Karpas-422 (cell line): Measurements from ENCODE around the gene ASB2. TPM values are rescaled to one million over a fixed set of nuclear protein-coding genes. Genes with fewer than 3 reads are reported as not detected.

ENCODE experiments used
- DNase-seq: peaks from one replicate; pipeline ENCODE4 v3.0.0-alpha.2; 2015
- H2AFZ ChIP-seq: fragments of 200-600 bp; sonication (generic); 2 replicates; pipeline ENCODE4 v1.6.1; 2014; ENCODE audit warnings: antibody characterized with exemption, low read length, mixed read lengths
- H3K27ac ChIP-seq: fragments of 200-600 bp; sonication (generic); 2 replicates; pipeline ENCODE4 v1.5.1; 2014; ENCODE audit warnings: mild to moderate bottlenecking, low read length, moderate library complexity
- H3K27me3 ChIP-seq: fragments of 200-600 bp; sonication (generic); 2 replicates; pipeline ENCODE4 v1.6.1; 2014; ENCODE audit warnings: low read length, mixed read lengths
- H3K36me3 ChIP-seq: fragments of 200-600 bp; sonication (generic); 2 replicates; pipeline ENCODE4 v1.6.1; 2014; ENCODE audit warnings: low read length, mixed read lengths; ENCODE audit not compliant: insufficient read depth
- H3K4me1 ChIP-seq: fragments of 200-600 bp; sonication (generic); 2 replicates; pipeline ENCODE4 v1.6.1; 2014; ENCODE audit warnings: mild to moderate bottlenecking, low read length, mixed read lengths
- H3K4me2 ChIP-seq: fragments of 200-600 bp; sonication (generic); 2 replicates; pipeline ENCODE4 v1.6.1; 2014; ENCODE audit warnings: low read length, low read depth, mild to moderate bottlenecking; ENCODE audit not compliant: poor library complexity, severe bottlenecking
- H3K4me3 ChIP-seq: fragments of 200-600 bp; sonication (generic); 2 replicates; pipeline ENCODE4 v1.5.1; 2014; ENCODE audit warnings: mild to moderate bottlenecking, antibody characterized with exemption, low read length, mixed read lengths
- H3K79me2 ChIP-seq: fragments of 200-600 bp; sonication (generic); 2 replicates; pipeline ENCODE4 v1.6.1; 2014; ENCODE audit warnings: mild to moderate bottlenecking, low read length, mixed read lengths
- H3K9ac ChIP-seq: fragments of 200-600 bp; sonication (generic); 2 replicates; pipeline ENCODE4 v1.6.0; 2014; ENCODE audit warnings: low read length
- H3K9me2 ChIP-seq: fragments of 200-600 bp; sonication (generic), shearing (Covaris generic); replicated peaks from 2 replicates; pipeline ENCODE4 v1.6.0; 2014; ENCODE audit warnings: mild to moderate bottlenecking, low read length, moderate library complexity; ENCODE audit not compliant: insufficient read depth
- H3K9me3 ChIP-seq: fragments of 300-700, 200-600 bp; sonication (generic); 2 replicates; pipeline ENCODE4 v1.6.1; 2014; ENCODE audit warnings: low read length, mixed read lengths
- H4K20me1 ChIP-seq: fragments of 200-600 bp; sonication (generic); 2 replicates; pipeline ENCODE4 v1.6.1; 2014; ENCODE audit warnings: mild to moderate bottlenecking, antibody characterized with exemption, low read length, low read depth; ENCODE audit not compliant: insufficient read depth
- total RNA-seq: library from RNA; depleted of rRNA; stranded (reverse); fragments of >200 nt; shearing (Covaris generic); gene quantifications from 2 replicates; pipeline ENCODE4 v1.2.3, GENCODE V29; 2014; ENCODE audit warnings: low replicate concordance

ASB2 gene
- total RNA-seq, 1 experiment from 2014 or later: 2.3 TPM

DNA sequence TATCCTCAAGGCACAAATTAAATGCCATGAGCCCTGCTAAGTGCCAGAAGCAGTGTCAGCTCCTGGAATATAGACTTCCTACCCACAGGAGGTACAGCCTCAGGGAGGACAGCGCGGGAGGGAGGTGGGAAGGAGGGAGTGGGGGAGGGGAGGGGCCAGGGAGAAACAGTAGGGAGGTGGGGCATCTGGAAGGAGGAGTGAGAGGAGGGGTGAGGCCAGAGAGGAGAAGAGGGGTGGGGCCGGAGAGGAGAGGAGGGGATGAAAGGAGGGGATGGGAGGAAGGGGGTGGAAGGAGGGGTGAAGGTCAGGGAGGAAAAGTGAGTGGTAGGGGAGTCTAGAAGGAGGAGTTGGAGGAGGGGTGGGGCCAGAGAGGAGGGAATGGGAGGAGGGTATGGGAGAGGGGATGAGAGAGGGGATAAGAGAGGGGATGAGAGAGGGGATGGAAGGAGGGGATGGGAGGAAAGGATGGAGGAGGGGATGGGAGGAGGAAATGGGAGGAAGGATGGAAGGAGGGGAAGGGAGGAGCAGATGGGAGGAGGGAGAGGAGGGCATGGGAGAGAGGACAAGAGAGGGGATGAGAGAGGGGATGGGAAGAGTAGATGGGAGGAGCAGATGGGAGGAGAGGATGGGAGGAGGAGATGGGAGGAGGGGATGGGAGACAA, 11.6 kb upstream of the ASB2 start:
- Histone ChIP-seq H3K36me3 (no peaks in the 10 kb centered on the region), H3K9me2 (no peaks in the 10 kb centered on the region), H2AFZ (no peak overlapping the region), H3K27ac (no peak overlapping the region), H3K79me2 (no peaks in the 10 kb centered on the region), H3K4me2 (no peak overlapping the region), H3K9ac (no peak overlapping the region), H4K20me1 (peaks cover 7% of the 10 kb centered on the region; the same call in 1 of the 2 replicates), H3K9me3 (no peaks in the 10 kb centered on the region), H3K4me1 (no peaks in the 10 kb centered on the region), H3K4me3 (no peak overlapping the region), H3K27me3 (no peaks in the 10 kb centered on the region)
- DNase-seq: no peak

DNA sequence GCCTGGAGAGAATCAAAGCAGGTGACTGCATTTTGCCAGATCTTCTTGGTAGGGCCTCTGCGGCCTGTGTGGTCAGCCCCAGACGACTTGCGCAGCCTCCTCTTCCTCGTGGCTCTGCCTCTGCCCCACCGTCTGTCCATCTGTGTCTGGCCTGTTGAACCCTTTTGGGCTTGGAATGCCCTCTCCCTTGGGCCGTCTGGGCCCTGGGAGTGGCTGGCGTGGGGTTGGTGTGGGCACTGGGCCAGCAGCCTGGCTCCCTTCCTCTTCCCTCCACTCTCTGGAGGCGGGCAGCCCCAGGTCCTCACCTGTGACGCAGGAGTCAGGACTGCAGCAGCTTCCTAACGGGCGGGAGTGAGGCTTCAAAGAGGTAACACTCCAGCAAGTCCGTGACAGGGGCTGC, 11.0 kb upstream of the ASB2 start:
- H2AFZ ChIP-seq: no peak overlapping the region
- no peak for DNase-seq
- no peaks in the 10 kb centered on the region for H3K4me1 ChIP-seq
- H3K4me2 ChIP-seq: no peak overlapping the region
- no peaks in the 10 kb centered on the region for H3K27me3 ChIP-seq
- no peaks in the 10 kb centered on the region for H3K36me3 ChIP-seq
- H4K20me1 ChIP-seq: peaks cover 7% of the 10 kb centered on the region; the same call in 1 of the 2 replicates
- no peaks in the 10 kb centered on the region for H3K79me2 ChIP-seq
- H3K4me3 ChIP-seq: no peak overlapping the region
- no peak overlapping the region for H3K9ac ChIP-seq
- H3K9me2 ChIP-seq: no peaks in the 10 kb centered on the region
- H3K27ac ChIP-seq: no peak overlapping the region
- no peaks in the 10 kb centered on the region for H3K9me3 ChIP-seq

DNA sequence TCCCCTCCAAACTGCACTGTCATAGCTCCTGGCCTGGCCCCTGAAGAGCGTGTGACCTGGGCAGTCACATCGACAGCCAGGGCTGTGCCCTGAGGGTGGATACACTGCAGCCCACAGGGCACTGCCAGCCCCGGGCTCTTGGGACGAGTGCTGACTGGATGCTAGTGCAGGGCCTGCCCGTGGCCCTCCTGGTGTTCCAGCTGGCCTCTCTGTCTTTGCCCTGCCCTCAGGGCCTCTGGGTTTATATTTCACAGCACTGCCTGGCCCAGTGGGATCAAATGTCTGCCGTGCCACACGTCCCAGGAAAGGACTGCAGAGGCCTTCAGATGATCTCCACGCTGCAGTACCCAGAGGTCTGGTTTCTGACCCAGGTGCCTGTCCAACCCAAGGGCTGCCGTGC, 10.6 kb upstream of the ASB2 start:
- Histone ChIP-seq H2AFZ (no peak overlapping the region), H3K27me3 (no peaks in the 10 kb centered on the region), H3K36me3 (no peaks in the 10 kb centered on the region), H3K9me2 (no peaks in the 10 kb centered on the region), H3K9me3 (no peaks in the 10 kb centered on the region), H3K4me1 (no peaks in the 10 kb centered on the region), H3K27ac (no peak overlapping the region), H3K9ac (no peak overlapping the region), H4K20me1 (peaks cover 7% of the 10 kb centered on the region; the same call in 1 of the 2 replicates), H3K79me2 (no peaks in the 10 kb centered on the region), H3K4me2 (no peak overlapping the region), H3K4me3 (no peak overlapping the region)
- no peak for DNase-seq

DNA sequence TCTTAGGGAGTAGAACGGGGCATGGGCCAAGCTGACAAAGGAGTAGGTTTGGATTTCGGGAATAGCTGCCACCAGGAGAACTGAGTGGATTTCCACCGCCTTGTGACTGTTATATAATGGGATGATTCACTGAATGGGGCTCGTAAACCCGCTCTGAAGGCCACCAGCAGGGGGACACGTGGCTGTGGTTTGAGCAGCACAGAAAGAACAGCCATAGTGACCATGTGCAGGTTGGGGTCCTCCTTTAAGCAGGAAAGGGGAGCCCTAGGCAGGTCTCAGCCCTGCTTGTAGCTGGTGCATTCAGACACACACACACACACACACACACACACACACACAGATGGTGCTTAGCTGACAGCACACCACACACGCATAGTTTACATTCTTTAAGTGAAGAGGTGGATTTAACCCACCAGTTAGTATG, 8.6 kb upstream of the ASB2 start:
- H2AFZ ChIP-seq: no peak overlapping the region
- H3K9me3 ChIP-seq: no peaks in the 10 kb centered on the region
- no peaks in the 10 kb centered on the region for H3K79me2 ChIP-seq
- H4K20me1 ChIP-seq: no peaks in the 10 kb centered on the region; the same call in 1 of the 2 replicates
- H3K4me2 ChIP-seq: no peak overlapping the region
- peak; percentile 69 for DNase-seq
- no peaks in the 10 kb centered on the region for H3K9me2 ChIP-seq
- no peak overlapping the region for H3K9ac ChIP-seq
- H3K27me3 ChIP-seq: no peaks in the 10 kb centered on the region
- H3K27ac ChIP-seq: no peak overlapping the region
- no peaks in the 10 kb centered on the region for H3K36me3 ChIP-seq
- H3K4me1 ChIP-seq: no peaks in the 10 kb centered on the region
- no peak overlapping the region for H3K4me3 ChIP-seq

DNA sequence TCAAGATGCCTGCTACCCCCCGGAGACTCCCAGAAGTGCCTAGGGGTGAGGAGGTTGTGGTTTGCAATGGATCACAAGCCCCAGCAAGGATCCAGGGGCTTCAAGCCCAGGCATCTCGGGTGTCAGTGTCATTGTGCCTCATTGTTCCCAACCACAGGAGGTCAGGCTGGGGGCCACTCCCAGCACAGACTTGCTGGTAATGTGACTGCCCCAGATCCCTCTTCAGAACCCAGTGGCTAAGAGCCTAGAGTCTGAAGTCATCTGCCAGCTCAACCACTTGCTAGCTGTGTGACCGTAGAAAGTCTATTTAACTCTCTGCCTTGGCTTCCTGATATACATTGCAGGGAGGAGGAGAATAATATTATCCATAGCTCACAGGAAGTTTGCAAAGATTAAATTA, 7.7 kb upstream of the ASB2 start:
- DNase-seq: no peak
- no peak overlapping the region for H3K4me3 ChIP-seq
- no peaks in the 10 kb centered on the region for H3K27me3 ChIP-seq
- H4K20me1 ChIP-seq: no peaks in the 10 kb centered on the region; the same call in 1 of the 2 replicates
- H3K9ac ChIP-seq: no peak overlapping the region
- no peaks in the 10 kb centered on the region for H3K9me3 ChIP-seq
- H3K4me2 ChIP-seq: no peak overlapping the region
- H3K27ac ChIP-seq: no peak overlapping the region
- H3K9me2 ChIP-seq: no peaks in the 10 kb centered on the region
- H3K36me3 ChIP-seq: no peaks in the 10 kb centered on the region
- peaks cover 1% of the 10 kb centered on the region for H3K4me1 ChIP-seq
- no peaks in the 10 kb centered on the region for H3K79me2 ChIP-seq
- H2AFZ ChIP-seq: no peak overlapping the region

DNA sequence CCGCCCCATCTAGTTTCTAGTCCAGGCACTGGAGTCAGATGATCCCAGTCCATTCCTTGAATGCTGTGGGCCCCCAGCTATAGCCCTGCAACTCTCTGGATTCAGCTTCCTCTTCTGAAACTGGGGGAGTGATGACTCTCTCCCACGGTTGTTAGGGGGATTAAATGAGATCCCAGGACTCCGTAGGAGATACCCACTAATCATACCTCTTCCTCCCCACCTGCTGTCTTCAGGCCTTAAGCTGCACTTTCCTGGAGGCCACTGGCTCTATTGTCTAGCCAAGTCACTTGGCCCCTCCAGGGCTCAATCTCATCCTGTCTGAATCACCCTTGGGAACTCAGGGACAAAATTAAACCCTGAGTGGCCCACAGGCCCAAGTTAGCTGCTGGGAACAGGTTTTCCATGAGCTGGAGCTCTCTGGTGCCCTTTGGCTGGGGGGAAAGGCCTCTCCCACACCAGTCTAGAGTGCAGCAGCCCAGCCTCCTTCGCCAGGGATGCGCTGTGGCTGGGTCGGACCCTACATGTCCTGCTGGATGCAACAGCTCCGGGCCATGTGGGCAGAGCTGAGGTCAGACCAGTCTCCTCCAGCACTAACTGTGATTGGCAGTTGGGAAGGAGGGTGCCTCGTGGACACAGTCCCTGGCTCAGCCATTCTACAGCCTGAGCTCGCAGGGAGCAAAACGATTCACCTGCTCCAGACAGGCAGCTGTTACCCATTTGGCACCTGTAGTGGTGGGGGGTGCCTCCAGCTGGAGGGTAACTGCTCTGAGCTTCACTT, 6.0 kb upstream of the ASB2 start:
- no peaks in the 10 kb centered on the region for H3K9me3 ChIP-seq
- H3K27me3 ChIP-seq: no peaks in the 10 kb centered on the region
- H3K4me3 ChIP-seq: no peak overlapping the region
- H3K9me2 ChIP-seq: no peaks in the 10 kb centered on the region
- DNase-seq: no peak
- no peaks in the 10 kb centered on the region for H3K79me2 ChIP-seq
- no peak overlapping the region for H2AFZ ChIP-seq
- peaks cover 18% of the 10 kb centered on the region for H3K4me1 ChIP-seq
- H3K4me2 ChIP-seq: no peak overlapping the region
- H3K36me3 ChIP-seq: no peaks in the 10 kb centered on the region
- H3K9ac ChIP-seq: no peak overlapping the region
- H4K20me1 ChIP-seq: 0 out of 2 replicates have a peak, but pooled peaks cover 3% of the 10 kb centered on the region
- no peak overlapping the region for H3K27ac ChIP-seq

DNA sequence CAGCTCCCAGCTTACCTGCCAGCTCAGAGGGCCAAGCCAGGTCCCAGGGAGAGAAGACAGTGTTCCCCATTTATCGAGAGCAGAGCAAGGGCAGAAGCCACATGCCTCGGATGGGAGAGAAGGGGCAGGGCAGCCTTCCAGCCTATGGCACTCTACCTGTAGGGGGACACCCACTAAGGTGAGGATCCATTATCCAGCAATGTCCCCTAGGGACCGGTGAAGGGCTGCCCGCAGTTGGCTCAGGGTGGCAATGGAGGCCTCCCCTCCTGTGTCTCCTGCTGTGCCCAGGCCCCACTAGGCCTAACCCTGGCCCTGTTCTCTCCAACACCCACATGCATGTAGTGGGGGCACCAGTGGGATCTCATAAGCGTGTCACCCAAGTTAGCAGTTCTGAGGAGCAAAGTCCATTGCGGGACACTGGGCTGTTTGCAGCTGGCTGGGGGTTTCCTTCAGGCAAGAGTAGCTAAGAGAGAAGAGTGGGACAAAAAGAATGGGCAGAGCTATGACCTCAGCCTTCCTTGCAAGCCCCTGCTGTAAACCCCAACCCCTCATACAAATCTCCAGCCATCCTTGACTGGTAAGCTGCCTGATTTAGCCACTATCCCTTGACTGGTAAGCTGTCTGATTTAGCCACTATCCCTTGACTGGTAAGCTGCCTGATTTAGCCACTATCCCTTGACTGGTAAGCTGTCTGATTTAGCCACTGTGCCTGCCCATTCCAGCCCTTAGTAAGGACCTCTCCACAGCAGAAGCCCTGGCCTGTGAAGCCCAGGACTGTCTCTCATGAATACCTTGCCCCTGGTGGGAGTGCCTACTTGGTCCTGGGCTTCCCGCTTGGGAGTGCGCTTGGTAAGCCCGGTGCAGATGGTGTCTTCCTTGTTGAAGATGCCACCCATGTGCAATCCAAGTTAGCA, 5.2 kb upstream of the ASB2 start:
- Histone ChIP-seq H3K27ac (no peak overlapping the region), H3K4me1 (peaks cover 26% of the 10 kb centered on the region), H3K27me3 (no peaks in the 10 kb centered on the region)

More for the DNA sequence above, 5.2 kb upstream of the ASB2 start:
- no peak overlapping the region for H3K4me3 ChIP-seq
- H3K36me3 ChIP-seq: no peaks in the 10 kb centered on the region
- no peak overlapping the region for H3K9ac ChIP-seq
- H3K9me3 ChIP-seq: no peaks in the 10 kb centered on the region
- DNase-seq: no peak
- H2AFZ ChIP-seq: no peak overlapping the region
- no peak overlapping the region for H3K4me2 ChIP-seq
- H4K20me1 ChIP-seq: 0 out of 2 replicates have a peak, but pooled peaks cover 3% of the 10 kb centered on the region
- no peaks in the 10 kb centered on the region for H3K79me2 ChIP-seq
- H3K9me2 ChIP-seq: no peaks in the 10 kb centered on the region
